ENCODE data around the gene AGMO.

AGMO gene

GRCh38 chr7:15209429-15209828 lies 352.4 kb downstream of the AGMO start:
- no peak for DNase-seq

GRCh38 chr7:15204421-15204820 lies 357.4 kb downstream of the AGMO start:
- no peak for DNase-seq

- DNase-seq = peak in 1 of 2 experiments; percentile 8
Measured at GRCh38 chr7:15199482-15199881, 362.3 kb downstream of the AGMO start.

- DNase-seq = no peak
Measured at GRCh38 chr7:15197042-15197977, 364.5 kb downstream of the AGMO start.

- DNase-seq = no peak
Measured at GRCh38 chr7:15178065-15178464, 383.8 kb downstream of the AGMO start.

- no peak for DNase-seq
Measured at GRCh38 chr7:15176089-15176488, 385.7 kb downstream of the AGMO start.

- DNase-seq = no peak
Measured at GRCh38 chr7:15175152-15175551, 386.7 kb downstream of the AGMO start.

- DNase-seq = no peak
Measured at GRCh38 chr7:15174485-15174884, 387.3 kb downstream of the AGMO start.

- no peak for DNase-seq
Measured at GRCh38 chr7:15168489-15168888, 393.3 kb downstream of the AGMO start.

- DNase-seq = no peak
Measured at GRCh38 chr7:15167912-15168311, 393.9 kb downstream of the AGMO start.

- DNase-seq = no peak
Measured at GRCh38 chr7:15166620-15167019, 395.2 kb downstream of the AGMO start.

- no peak for DNase-seq
Measured at GRCh38 chr7:15159261-15159660, 402.6 kb downstream of the AGMO start.

GRCh38 chr7:15158141-15158810 lies 403.5 kb downstream of the AGMO start:
- DNase-seq = no peak

Measured in NCI-H524 (cell line).